Medulla oblongata (tissue), 1 donor: ENCODE measurements around the gene PREB.
A peak's percentile ranks its signal among the peaks of the same experiment; 100 is the strongest.
"Not testable (repeated sequence)": the region's sequence is repeated elsewhere in the genome, so short reads cannot be mapped to it uniquely, and the experiment has no call there.

Source experiments
- DNase-seq: peaks from one replicate; pipeline ENCODE4 v3.0.0-alpha.2; 2015; ENCODE audit errors: extremely low spot score

PREB gene

DNA sequence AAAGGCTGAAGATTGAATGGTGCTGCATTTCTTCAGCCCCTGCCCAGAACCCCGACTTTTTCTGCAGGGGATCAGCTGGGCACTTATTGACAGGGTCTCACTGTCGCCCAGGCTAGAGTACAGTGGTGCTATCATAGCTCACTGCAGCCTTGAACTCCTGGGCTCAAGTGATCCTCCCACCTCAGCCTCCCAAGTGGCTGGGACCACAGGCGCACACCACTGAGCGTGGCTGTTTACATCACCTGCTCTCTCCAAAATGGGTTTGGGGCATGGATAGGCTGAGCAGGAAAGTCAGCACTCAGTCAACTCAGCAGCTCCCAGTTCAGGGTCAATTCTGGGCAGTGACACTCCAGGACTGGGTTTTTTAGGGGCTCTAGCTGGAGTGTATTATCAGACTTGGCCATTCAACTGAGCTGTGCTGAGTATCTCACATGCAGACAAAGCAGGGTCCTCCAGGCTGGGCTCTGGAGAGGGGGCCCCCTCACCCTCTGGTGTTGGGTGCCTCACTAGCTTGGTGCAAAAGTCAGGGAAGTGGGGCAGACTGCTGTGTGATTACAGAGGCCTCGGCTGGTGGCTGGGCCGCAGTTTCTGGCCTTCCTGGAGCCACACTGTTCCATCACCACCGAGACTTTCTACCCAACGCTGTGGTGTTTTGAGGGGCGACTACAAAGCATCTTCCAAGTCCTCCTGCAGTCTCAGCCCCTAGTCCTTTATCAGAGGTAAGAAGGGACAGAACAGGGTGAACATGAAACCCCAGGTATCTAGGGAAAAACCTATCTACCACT lies 6.4 kb downstream of the PREB start:
- DNase-seq = no peak

DNA sequence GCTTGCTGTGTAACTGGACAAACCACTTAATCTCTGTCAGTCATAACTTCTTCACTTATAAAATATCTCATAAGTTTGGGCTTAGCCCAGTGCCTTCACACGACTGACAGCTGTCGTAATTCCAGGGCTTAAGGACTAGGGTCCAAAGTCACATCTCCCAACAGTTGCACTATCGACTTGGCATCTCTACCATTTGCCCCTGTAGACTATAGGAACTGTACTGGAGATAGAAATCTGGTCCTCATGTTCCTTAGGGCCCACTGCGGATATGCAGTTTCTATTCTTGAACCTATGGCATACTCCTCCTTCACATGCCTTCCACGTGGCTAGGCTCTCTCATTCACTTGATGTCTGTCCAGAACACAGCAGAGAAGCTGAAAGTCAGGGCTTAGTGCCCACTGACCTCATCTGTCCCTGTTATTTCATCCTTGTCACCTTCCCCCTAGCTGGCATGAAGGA lies 8.2 kb downstream of the PREB start:
- DNase-seq = peak; percentile 10

DNA sequence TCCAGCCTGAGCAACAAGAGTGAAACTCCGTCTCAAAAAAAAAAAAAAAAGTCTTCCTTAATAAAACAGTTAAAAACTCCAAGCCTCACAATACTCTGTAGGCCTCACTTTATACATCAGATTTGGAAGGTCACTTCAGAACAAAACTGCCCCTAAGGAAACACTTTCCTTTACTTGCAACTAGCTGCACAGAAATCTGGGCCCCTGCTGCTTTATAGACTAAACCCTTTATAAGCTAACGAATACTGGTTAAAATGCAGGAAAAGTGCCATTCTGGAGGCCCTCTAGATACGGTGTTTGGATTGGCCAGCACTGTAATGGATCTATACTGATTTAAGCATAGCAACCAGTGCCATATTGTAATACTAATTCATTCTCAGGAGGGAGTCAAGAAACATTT lies 9.3 kb downstream of the PREB start:
- DNase-seq = no peak

DNA sequence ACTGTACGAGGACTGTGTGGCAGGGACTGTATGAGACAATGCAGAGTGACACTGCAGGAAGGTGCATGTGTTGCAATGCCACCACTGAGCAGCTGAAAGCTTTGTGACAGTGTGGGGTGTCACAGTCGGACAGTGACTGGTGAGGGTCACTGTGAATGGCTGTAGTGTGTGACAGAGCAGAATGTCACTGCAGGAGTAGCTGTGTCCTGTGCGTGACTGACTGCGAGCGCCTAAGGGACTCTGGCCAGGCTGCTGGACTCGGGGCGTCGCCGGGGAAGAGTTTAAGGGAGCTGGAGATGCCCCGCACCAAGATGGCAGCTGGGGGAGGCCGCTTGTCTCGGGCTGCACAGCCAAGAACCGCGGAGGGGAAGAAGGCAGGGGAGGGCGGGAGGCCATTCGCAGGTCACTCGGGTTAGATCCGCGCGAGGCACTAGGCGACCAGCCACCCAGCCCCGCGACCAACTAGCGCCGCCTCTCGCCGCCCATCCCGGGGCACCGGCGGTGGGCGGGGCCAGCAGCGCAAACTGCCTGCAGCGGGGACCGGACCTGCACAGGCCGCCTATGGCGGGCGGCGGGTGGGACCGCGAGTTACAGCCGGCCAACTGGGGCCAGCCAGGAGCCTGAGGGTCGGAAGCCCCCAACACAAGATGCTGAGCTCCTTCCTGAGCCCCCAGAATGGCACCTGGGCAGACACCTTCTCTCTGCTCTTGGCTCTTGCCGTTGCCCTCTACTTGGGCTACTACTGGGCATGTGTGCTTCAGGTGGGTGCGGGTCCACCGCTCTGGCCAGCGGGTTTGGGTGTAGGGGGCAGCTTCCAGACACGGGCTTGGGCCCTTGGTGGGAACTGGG lies 10.9 kb downstream of the PREB start, which contains the start of gene ABHD1:
ABHD1 (plus strand) TSS at position 514 of the 849 bp plus-strand sequence; CDS start at position 648, 134 bp downstream.
- DNase-seq = peak; percentile 79

DNA sequence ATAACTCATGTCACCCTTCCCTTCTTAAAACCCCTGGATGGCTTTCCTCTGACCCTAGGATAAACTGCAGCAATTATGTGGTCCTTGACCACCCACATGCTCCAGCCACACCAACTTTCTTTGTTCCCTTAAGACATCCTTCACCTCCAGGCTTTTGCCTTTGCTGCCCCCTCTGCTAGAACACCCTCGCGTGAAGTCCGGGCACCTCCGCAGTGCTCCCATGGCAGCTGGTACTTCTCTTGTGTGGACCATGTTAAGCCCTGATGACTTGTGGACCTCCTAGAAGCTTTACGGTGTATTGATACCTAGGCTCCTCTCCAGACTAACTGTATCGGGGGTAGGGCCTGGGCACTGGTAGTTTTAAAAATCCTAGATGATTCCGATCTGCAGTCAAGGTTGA lies 11.6 kb downstream of the PREB start:
- no peak for DNase-seq

DNA sequence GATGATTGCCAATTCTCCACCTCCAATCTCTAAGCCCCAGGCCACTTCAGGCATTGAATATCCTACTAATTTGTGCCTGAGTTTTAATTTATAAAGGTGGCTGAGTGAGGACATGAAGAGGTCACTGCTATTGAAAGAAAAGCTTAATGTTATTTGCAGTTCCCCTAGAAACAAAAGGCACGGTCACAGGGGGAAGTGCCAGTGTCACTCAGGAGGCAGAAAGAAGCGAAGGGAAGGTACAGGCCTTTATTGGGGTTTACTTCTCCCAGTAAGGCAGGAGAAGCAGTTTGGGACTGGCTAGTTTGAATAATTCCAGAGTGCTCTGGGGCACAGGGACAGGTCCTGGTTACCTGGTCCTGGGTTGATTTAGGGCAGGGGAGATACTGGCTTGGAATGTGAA lies 12.5 kb downstream of the PREB start:
- no peak for DNase-seq

DNA sequence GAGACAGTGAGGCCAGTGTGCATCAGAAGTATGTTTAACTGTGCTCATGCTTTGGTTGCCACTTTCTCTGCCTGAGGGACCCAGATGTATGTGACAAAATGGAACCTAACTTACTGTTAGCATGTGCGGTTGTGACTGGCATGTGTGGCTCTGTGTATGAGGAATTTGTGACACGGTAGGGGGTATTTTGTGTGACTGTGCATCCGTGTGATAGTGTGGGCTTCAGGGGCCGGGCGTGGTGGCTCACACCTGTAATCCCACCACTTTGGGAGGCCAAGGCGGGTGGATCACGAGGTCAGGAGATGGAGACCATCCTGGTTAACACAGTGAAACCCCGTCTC lies 15.1 kb downstream of the PREB start:
- DNase-seq = not testable (repeated sequence)

DNA sequence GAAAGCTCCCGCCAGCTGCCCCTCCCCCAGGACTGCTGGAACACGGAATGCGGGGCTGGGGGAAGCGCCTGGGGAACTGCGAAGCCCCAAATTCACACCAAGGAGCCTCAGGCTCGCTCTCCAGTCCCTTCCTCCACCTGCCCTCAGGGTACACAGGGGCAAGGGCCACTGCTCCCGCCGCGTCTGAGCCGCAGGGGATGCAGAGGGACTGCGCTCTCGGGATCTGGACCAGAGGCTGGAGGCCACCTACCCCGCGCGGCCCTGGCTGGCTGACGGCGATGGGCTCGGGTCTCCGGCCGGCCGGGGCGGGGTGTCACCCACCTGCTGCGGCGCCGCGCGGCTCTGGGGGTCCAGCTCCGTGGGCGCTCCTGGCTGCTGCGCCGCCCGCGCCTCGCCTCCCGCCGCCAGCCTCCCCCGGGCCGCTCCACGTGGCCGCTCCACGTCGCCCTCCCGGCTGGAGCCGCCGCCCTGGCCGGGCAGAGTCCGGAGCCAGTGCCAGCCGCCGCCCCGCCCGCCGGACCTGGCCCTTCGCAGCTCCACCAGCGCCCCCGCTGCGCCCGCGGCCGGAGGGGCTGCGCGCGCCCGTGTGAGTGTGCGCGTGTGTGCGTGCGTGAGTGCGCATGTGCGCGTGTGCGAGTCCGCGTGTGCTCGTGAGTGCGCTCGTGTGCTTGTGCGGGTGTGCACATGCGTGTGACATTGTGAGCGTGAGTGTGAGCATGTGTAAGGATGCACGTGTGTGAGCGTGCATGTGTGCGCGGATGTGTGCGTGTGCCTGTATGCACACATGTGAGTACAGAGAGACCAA lies 15.7 kb downstream of the PREB start, which contains the start of gene CGREF1:
CGREF1 (minus strand) TSS at position 604 of the 805 bp plus-strand sequence. CDS start 14,762 bp downstream, outside the sequence.
- no peak for DNase-seq

DNA sequence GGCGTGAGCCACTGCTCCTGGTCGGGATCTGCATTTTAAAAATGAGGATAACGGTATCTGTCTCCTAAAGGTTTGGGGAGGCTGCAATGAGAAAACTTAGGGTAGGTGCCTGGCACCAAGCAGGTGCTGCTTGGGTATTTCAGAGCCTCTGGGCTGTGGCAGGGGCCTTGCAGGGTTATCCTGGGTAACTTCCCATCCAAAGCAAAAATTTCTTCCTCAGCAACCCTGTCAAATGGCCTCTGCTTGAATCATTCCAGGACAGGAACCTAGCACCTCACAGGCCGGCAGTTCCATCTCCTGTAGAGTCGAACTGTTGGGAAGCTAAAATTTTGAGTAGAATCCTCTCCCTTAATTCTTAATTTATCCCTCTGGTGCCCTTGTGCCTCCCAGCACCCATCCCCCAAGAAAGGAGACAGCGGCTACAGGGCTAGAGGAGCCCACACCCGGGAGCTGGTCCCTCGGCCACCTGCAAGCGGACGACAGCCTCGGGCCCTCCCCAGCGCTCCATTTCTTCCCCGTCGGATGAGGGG lies 16.4 kb downstream of the PREB start:
- no peak for DNase-seq

DNA sequence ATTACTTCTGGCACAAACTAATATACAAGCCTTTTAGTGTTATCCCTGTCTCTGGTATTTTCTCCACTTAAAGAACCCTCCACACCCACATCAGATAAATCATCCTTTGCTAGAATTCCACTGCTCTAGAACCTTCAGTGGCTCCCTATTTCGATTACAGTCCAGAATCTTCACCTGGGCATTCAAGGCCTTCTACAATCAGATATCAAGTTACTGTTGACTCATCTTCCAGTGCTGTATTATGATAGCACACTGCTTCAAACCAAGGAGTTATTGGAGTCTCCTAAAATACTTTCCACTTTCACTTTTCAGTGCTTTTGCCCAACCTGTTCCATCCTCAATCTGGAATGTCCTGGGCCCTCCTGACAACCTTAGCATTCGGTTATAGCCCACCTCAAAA lies 18.9 kb downstream of the PREB start:
- no peak for DNase-seq

DNA sequence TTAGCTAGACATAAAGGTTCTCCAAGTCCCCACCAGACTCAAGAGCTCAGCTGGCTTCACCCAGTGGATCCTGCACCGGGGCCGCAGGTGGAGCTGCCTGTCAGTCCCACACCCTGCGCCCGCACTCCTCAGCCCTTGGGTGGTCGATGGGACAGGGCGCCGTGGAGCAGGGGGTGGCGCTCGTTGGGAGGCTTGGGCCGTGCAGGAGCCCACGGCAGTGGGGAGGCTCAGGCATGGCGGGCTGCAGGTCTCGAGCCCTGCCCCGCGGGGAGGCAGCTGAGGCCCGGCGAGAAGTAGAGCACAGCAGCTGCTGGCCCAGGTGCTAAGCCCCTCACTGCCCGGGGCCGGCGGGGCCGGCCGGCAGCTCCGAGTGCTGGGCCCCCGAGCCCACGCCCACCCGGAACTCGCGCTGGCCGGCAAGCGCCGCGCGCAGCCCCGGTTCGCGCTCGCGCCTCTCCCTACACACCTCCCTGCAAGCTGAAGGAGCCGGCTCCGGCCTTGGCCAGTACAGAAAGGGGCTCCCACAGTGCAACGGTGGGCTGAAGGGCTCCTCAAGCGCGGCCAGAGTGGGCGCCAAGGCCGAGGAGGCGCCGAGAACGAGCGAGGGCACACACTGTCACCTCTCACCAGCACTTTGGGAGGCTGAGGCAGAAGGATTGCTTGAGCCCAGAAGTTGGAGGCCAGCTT lies 22.9 kb downstream of the PREB start:
- not testable (repeated sequence) for DNase-seq

DNA sequence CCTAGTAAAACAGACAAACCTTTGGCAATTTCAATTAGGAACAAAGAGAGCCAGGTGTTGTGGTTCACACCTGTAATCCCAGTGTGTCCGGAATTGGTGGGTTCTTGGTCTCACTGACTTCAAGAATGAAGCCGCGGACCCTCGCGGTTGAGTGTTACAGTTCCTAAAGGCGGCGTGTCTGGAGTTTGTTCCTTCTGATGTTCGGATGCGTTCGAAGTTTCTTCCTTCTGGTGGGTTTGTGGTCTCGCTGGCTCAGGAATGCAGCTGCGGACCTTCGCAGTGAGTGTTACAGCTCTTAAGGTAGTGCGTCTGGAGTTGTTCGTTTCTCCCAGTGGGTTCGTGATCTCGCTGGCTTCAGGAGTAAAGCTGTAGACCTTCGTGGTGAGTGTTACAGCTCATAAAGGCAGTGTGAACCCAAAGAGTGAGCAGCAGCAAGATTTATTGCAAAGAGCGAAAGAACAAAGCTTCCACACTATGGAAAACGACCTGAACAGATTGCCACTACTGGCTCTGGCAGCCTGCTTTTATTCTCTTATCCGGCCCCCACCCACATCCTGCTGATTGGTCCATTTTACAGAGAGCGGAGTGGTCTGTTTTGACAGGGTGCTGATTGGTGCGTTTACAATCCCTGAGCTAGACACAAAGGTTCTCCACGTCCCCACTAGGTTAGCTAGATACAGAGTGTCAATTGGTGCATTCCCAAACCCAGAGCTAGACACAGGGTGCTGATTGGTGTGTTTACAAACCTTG lies 23.7 kb downstream of the PREB start:
- not testable (repeated sequence) for DNase-seq

DNA sequence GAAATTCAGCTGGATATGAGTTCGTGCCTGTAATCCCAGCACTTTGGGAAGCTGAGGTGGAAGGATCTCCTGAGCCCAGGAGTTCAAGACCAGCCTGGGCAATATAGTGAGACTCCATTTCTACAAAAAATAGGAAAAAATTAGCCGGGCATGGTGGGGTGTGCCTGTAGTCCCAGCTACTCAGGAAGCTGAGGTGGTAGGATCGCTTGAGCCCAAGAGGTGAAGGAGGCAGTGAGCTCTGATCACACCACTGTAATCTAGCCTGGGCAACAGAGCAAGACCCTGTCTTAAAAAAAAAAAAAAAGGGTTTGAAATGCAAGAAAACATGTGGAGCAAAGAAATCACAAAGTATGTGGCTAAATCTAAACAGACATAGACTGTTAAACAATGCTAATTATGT lies 25.4 kb downstream of the PREB start:
- no peak for DNase-seq

DNA sequence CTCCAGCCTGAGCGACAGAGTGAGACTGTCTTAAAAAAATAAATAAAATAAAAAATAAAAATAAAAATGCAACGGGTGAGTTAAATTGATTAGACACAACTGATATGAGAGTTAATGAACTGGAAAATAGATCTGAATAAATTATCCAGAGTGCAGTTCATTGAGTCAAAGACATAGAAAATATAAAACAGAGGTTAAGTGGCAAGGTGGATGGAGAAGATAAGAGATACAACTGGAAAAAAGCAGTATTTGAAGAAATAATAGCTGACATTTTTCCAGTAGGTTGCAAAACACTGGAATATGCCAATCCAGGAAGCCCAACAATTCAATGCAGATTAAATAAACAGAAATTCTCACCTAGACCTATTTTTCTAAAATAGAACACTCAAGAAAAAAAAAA lies 26.2 kb downstream of the PREB start:
- no peak for DNase-seq

DNA sequence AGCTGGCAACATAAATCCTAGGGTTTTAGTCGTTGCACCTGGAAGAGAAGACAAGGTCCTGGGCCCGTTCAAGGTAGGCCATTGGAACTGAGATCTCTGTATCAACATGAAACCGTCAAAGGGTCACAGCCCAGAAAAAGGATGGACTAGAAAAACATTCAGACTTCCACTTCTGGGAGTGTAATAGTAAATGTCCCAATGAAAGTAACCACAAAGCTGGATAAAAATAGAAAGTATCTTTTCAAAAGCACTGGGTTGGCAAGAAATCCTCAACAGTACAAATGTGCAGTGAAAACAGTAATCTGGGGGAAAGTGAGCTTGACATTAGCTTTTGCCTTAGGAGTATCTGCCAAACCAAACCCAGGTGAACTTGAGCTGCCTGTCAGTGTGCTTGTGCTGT lies 28.5 kb downstream of the PREB start:
- no peak for DNase-seq

DNA sequence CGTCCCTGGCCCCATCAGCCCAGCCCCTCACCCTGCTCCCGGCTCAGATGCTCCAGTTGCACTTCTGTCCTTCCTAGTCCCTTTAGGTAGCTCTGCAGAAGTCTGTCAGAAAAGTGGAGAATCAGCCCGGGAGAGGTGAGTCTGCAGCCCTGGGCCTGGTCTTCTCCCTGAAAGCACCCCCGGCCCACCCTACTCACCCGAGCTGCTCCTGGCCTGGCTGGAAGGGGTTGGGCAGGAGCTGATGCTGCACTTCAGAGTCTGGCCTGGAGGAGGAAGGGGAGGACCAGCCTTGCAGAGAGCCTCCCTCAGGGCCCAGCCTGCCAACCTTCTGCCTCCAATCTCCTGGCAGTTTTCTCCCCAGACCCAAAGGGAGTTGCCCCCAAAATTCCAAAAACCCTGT lies 32.1 kb downstream of the PREB start:
- no peak for DNase-seq

DNA sequence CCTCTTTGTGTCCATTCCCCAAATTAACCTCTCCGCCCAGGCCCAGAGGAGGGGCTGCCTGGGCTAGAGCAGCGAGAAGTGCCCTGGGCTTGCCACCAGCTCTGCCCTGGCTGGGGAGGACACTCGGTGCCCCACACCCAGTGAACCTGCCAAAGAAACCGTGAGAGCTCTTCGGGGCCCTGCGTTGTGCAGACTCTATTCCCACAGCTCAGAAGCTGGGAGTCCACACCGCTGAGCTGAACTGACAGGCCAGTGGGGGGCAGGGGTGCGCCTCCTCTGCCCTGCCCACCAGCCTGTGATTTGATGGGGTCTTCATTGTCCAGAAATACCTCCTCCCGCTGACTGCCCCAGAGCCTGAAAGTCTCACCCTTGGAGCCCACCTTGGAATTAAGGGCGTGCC lies 34.4 kb downstream of the PREB start:
- no peak for DNase-seq

DNA sequence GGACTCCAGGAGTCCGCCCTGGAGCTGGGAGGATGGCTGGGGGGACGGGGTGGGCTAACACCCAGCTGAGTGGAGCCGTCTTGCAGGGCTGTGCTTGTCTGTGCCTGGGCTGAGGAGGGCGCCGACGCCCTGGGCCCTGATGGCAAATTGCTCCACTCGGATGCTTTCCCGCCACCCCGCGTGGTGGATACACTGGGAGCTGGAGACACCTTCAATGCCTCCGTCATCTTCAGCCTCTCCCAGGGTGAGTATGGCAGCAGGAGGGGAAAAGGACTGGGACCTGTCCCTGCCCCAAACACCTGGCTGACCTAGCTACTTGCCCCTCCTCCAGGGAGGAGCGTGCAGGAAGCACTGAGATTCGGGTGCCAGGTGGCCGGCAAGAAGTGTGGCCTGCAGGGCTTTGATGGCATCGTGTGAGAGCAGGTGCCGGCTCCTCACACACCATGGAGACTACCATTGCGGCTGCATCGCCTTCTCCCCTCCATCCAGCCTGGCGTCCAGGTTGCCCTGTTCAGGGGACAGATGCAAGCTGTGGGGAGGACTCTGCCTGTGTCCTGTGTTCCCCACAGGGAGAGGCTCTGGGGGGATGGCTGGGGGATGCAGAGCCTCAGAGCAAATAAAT lies 35.0 kb downstream of the PREB start:
- no peak for DNase-seq

DNA sequence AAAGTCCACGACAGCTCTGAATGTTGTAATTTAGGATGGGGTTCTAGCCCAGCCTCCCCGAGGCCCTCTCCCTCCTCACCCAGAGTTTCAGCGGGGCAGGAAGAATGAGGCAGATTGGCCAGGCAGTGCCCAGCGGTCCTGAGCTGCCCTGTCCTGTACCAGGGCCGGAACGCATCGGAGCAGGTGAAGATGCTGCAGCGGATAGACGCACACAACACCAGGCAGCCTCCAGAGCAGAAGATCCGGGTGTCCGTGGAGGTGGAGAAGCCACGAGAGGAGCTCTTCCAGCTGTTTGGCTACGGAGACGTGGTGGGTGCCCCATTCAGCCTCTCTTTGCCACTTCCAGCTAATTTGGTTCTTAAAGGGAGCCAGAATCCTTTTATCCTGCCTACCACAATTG lies 37.1 kb downstream of the PREB start:
- DNase-seq = no peak

DNA sequence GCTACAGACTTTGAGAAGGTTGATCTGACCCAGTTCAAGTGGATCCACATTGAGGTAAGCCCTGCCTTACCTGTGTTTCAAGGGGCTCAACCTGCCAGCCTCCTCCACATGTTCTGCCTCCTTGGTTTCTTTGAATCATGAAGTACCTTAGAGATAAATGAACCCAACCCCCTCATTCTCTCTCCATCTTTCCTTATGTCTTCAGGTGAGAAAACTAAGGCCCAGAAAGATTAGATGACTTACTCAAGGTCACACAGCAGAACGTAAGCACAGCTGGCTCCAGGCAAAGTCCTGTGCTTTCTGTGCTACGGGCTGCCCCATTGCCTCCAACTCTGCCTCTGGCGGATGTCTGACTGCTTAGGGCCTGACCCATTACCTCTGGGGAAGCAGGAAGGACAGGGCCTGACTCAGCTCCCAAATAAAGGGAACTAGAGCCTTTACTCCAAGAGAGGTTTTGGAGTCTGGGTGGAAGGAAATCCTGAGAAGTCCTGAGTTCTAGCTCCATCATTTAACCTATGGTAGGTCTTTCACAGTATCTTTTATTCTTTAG lies 37.6 kb downstream of the PREB start:
- DNase-seq = no peak
